Activated T-cell treated with anti-CD3 and anti-CD28 coated beads, Interleukin-2, amount 50 U/mL, for 1 hour (primary cell): ENCODE measurements around the gene TBX3.

Experiments used
- DNase-seq: peaks from one replicate; pipeline ENCODE4 v3.0.0-alpha.2; 2020

TBX3 gene

DNA sequence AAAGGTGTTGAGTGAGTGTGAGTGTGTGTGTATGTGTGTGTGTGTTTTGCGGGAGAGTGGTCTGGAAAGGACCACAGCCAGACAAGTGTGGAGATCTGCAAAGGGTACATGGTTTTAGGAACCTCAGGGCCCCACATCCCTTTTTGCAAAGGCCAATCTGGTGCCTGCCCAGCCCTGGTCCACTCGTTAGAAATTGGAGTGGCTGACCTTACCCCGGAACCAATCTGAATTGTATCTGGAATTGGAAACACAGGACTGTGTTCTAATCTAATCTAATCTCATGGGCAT, 11.3 kb upstream of the TBX3 start:
- DNase-seq, result no peak

DNA sequence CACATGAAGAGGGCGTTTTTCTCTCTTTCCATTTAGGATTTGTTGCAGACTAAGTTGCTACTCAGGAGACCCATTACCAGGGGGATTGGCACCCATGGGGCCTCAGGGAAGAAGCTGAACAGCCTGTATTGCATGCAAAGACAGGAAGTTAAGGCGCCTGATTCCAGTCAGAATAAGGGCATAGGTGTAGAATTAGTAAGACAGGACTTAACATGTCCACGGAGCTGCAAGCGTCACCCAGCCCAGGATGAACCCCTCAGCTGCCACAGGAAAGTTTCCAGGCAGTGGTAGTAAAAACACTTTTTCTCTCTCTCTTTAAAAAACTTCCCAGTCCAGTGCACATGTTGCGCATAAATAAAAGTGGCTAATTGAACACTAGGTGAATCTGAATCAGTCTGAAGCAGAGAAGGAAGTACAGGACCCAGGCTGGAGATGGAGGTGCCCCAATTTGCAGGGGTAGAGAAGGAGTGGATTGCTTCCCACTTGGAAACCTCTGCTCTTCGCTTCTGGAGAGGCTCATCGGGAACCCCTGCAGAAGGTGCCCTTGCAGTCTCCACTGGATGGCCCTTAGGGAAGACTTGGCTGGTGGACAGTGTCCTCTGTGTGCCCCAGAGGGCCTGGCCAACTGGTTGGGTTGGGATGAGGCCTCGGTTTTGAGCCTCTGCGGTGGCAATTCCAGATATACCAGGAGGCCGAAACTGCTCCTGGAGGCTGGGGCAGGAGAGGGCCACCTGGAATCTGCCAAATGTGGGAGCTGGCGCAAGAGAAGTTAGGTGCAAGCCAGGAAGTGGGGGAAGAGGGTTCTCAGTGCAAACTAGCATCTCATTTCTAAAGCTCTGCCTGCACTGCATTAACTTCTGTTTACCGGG, 10.7 kb upstream of the TBX3 start:
- no peak for DNase-seq

DNA sequence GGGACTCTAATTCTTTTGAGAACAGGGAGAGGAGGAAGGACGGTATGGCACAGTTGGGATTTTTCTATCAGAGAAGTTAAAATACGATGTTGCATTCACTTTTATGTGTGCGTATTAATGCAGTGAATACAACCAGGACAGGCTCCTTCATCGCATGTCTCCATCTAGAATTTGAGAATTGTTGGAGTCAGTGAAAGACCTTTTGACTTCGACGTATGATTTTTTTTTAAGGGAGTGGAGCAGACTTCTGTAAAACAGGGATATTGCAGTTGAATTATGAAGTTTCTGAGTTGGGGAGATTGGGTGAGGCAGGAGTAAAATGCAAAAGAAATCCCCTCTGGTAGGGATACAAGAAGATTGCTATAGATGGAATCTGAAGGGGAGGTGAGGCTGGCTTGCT, 9.6 kb upstream of the TBX3 start:
- no peak for DNase-seq

DNA sequence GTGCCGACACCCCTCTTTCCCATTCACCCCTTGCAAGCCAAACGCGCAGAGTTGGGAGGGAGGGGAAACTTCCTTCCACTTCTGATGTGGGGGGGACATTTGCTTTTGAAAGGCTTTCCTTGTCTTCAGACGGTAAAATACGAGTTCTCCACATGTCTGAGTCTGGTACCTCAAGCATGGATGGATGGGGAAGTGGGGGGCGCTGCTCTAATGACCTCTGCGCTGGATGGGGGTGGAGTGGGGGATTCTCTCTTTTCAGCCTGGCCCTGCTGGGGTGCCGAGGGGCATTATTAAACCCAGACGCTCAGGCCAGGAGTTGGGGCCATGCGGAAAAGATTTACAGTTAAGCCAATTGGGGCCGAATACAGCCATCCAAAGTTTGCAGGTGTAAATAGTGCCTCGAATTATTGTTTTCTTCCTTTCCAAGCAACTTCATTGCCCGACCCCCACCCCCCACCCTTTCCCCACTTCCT, 9.1 kb upstream of the TBX3 start:
- no peak for DNase-seq

DNA sequence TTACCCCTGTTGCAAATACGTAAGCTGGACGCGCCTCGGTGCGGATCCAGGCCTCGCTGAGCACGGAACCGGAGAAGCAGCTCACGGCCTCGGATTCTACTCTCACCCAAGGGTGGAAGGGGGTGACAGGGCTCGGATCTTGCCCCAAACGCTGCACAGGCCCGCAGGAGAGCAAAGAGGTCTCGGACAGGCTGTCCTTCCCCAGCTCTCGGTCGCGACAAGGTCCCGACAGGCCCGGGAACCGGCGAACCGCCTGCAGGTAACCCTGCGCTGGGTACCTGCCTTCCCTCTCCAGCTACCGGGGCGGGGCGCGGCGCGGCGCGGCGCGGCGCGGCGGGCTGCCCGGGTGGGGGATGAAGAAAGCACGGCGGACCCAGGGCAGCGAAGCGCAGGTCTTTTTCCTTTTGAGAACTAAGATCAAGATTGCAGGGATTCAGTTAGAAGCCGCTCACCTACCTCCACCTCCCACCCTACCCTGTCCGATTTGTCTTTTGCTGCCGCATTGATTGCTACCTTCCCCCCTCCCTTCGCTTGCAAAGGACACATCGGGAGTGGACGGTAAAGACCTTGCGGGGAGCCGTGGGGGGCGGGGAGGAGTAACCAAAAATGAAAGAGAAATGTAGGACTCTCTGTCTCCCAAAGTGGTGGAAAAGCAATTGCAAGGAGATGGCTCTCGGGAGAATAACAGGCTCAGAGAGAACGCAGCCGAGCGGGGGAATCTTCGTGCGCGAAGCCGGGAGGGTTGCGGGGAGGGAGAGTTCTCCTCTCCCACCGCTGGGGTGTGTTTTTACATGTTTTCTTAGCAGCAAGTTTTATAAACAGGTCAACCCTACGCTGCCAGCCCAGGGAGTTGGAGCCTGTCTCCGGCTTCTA, 8.4 kb upstream of the TBX3 start:
- no peak for DNase-seq

DNA sequence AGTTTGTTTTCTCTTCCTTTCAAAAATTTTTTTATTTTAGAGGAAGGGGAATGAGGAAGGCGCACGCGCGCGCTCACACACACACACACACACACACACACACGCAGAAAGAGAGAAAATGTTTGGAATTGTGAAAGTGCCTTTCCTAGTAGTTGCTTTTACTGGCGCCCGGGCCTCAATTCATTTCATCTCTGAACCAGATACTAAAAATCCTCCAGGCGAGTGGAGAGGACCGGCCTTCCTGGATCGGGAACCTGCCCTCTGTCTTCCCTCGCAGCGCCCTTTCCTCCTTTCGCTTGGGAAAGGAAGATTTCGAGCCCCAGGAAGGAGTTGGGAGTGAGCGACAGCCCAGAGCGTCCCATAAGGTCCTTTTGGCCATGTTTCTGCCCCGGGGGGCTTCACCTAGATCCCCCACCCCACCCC, 7.8 kb upstream of the TBX3 start:
- DNase-seq, result no peak

DNA sequence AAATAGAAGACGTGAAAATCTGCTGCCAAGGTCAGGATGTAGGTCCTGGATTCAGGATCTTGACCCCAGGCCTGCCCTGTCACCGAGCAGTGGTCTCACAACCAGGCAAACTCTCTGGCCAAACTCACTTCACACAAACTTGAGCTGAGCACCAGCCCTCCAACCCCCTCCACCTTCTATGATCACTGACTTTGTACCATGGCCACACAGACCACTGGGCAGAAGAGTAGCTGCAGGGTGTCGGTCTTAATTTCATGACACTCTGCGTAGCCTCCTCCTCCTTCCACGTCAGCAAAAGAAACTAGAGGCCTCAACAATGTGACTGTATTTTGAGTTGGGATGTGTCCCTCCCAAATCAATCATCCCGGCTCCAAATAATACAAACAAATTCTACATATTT, 7.2 kb upstream of the TBX3 start:
- DNase-seq, result no peak

DNA sequence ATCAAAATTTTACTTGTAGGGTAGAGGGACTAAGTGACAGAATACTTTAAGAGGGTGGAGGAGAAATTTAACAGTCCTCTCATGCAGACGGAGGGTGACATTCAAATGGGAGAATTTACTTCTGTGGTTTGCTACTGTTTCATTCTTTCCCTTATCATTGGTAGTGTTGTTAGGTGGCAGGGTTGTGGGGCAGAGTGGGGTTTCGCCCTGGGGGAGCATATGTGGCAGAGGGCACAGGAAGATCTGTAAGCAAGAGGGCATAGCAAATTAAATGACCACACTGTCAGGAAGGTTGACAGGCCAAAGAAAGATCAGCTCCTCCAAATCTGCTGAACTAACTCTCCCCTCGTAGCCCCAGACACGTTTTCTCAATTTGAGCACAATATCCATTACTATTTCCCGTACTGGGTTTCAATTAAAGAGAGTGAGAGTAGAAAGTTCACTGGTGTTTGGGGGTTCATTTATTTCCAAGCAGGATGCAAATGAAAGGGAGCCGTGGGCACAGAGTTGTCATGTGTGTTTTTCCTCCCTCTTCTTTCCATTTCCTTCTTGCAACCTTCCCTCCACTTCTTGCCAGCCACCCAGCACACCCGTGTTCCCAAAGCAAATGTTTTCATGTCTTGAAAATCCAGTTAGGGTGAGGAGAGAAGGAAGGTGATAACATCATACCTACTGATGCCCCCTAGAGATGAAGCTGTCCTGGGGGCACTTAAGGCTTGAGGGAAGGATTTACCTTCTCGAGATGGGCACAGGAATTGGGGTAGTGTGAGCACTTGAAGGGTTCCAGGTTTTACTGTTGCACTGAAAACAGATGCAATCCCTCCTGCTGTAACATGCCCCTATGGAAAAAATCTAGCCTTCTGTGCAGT, 6.5 kb upstream of the TBX3 start:
- no peak for DNase-seq

DNA sequence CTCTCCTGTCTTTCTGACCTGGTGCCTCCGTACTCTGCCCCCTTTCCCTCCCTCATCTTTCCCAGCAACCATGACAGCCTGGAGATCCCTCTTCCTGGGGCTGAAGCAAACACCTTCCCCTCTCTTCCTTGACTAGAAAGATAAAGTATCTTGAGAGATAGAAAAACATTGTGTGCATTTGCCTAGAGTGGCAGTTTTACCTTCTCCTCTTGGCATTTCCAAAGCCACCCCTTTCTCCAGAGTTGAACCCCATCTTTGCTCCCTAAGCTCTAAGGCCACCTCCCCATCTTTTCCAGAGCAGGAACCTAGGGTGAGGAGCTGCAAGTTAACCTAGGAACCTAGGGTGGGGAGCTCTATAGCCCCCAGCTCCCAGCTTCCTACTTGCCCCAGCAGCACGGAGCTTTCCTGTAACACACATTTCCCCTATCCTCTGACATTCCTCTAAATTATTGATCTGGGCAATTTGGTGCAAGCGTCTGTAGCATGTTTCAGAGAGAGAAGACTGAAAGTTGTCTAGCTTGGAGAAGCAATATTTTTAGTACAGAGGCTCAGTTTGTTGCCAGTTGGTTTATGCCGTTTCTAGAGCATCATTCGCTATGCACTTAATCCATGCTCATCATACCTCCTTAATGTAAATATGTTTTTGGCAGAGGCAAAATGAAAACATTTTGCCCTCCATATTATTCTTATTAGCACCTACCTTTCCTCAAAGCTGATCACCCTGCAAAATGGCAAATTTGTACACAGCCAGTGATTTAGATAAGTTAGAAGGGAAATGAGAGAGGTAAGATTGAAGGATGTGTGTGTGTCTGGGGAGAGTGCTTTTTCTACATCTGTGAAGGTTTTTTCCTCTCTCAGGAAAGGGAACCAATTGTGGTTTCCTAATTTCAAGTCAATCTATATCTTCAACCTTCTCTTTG, 5.4 kb upstream of the TBX3 start:
- no peak for DNase-seq

DNA sequence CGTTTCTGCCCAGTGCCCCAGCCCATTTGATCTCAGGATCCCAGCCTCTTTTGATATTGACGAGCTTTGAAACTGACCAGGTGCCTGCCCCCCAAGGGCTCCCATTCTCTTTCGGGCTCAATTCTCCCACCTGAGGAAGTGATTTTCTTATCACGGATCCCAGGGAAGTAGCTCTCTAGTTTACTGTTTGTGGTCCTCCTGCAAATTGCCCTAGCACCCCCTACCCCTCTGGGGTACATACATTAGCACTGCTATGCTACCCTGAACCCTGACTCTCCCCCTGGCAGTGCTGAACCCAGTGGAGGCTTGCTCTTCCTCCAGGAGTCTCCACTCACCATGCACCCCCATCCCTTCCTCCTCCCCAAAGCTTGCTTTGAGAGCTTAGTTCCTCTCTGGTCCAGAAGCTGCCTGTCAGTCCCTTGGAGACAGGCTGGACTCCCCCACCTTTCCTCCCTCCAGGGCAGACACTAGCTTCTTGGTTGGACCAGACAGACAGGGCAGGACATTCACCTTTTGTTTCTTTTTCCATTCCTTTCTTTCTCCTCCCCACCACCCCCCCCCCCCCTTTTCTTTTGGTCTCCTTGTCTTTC, 4.4 kb upstream of the TBX3 start:
- no peak for DNase-seq

DNA sequence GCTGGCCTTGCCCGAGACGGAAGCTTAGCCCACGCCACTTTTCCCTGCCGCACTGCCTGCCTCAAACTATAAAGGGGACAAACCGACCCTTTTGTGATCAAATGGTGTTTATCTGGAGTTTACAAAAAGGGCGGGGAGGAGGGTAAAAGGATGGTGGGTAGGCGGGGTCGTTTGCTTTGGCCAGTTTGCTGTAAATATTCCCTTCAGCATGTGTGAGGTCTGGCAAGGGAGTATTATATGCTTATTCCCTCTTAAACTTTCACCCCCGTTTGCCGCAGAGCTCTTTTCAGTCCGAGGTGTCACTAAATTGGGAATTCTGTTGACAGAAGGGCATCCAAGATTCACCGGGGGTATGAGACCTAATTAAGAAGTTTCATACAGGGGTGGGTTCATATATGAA, 3.8 kb upstream of the TBX3 start:
- DNase-seq, result no peak

DNA sequence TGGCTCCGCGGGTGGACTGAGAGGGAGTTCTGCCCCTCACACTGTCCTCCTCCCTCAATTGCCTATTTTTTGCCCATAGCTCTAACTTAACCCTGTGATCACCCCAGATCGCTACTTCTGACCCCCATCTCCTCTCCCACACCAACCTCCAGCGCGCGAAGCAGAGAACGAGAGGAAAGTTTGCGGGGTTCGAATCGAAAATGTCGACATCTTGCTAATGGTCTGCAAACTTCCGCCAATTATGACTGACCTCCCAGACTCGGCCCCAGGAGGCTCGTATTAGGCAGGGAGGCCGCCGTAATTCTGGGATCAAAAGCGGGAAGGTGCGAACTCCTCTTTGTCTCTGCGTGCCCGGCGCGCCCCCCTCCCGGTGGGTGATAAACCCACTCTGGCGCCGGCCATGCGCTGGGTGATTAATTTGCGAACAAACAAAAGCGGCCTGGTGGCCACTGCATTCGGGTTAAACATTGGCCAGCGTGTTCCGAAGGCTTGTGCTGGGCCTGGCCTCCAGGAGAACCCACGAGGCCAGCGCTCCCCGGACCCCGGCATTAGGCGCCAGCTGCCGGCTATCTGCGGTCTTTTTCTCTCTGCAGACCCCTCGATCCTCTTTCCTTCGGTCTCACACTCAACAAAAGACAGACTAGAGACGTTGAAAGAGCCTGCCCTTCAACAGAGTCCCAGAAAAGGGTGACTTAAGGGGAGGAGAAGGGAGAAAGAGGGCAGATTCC, 3.0 kb upstream of the TBX3 start:
- DNase-seq, result no peak

DNA sequence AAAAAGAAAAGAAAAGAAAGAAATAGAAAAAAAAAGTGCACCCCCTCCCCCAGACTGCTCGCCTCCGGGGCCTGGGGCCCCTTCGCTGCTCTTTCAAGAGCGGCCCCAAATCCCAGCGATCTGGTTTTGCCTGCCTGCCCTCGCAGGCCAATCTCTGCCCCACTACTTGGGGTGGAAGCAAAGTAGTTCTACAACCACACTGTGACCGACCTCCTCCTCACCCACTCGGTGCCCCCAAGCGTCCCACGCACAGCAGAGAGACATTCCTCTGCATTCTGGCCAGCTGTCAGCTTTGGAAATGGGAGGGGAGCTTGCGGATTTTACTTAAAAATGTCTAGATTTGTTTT, 2.4 kb upstream of the TBX3 start:
- no peak for DNase-seq

DNA sequence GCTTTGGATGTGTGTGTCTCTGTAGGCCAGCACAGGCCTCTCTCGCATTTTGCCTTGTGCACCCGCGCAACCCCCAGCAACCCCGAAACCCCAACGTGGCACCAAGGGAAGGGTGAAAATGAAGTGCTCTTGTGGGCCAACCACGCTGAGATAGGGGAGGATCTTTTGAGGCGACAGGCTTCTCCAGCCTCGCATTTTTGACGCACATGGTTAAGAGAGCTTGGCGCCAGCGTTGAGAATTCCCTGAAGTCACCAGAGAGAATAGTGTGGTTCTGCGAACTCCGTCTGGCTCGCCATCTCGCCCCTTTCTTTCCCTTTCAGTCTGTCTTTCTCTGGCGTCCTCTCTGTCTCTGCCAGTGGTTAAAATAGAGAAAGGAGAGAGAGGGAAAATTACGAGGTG, 1.9 kb upstream of the TBX3 start:
- DNase-seq, result no peak

DNA sequence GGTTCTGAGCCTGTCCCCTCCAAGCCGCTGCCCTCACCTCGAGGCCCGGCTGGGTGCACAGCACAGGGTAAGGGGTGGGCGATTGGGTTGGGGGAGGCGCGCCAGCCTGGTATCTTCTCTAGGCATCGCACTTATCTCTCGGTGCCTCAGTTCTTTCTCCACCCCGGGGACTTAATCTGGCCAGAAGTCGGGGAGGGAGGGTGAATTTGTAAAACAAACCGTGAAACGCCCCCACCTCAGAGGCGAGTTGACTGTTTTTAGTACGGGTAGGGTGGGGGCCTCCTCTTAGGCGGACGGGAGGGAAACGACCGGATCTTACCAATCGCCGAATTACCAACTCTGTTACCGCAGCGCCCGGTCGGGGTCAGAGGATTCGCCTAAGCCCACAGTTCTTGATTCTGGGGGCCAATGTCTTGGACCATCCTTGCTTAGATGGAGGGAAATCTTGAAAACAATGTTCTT, 1.4 kb upstream of the TBX3 start:
- DNase-seq, result no peak

DNA sequence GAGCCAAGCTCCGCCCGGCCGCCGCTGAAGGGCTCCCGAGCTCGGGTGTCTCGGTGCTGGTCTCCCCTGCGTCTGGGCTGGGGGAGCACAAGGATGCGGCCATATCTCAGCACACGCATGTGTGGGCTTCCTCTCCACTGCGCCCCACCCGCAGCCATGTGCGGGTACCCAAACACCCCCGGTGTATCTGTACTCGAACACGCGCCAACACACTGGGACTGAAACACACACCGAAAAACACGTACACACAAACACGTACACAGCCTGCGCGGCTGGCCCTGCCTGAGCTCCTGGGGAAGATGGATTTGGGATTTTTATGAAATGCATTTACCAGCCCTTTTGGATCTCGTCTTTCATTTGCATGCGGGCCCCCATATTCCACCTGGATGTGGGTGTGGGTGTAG, 897 bp upstream of the TBX3 start:
- DNase-seq, result no peak

DNA sequence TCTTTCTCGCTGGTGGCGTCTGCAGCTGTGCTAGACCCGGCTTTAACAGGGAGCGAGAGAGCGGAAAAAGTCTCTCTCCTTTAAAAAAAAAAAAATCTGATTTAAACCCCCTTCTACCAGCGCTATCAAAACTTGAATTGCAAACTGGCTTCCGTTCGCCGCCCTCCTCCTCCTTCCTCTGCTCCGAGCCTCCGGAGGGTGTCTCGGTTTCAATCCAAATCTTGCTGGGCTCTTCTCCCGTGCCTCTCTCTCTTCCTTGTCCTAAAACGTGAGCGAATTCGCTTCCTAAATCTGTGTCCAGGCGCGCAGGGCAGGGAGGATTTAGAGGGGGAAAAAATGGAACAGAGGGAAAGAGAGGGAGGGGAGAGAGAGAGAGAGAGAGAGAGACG, 272 bp downstream of the TBX3 start:
- no peak for DNase-seq

DNA sequence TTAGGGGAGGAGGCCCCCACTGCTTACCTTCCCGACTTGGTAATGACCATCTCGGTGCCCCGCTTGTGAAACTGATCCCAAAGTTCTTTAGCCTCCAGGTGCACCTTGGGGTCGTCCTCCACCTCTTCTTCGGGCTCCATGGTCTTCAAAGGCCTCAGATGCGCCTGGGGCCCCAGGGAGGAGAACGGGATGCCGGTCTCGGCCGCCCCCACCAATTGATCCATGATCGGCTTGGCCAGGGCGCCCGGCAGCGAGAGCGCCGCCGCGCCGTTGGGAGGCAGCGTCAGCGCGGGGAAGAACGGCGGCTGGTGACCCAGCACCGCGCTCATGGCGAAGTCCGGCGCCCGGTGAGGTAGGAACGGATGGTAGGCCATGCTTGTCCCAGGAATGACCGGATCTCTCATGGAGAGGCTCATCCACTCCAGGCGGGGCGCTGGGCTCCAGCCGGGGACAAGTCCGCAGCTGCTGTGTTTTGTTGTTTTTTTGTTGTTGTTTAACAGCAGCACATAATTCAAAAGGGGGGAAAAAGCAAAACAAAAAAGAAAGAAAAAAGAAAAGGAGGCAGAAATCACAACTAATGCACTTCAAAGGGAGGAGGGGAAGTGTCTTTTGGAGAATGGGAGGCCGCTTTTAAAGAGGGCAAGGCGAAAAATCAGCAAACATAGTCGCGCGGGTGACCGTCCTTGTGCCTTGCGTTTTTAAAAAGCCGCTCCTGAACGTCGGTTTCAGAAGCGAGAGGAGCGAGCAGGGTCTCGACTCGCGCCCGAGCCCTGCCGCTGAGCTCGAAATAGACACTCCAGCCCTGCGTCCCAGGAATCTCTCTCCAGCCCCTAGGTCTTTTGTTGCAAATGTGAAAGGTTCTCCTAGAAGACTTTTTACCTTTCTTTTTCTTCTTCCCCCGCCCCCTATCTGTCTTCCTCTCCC, 928 bp downstream of the TBX3 start:
- DNase-seq, result no peak

DNA sequence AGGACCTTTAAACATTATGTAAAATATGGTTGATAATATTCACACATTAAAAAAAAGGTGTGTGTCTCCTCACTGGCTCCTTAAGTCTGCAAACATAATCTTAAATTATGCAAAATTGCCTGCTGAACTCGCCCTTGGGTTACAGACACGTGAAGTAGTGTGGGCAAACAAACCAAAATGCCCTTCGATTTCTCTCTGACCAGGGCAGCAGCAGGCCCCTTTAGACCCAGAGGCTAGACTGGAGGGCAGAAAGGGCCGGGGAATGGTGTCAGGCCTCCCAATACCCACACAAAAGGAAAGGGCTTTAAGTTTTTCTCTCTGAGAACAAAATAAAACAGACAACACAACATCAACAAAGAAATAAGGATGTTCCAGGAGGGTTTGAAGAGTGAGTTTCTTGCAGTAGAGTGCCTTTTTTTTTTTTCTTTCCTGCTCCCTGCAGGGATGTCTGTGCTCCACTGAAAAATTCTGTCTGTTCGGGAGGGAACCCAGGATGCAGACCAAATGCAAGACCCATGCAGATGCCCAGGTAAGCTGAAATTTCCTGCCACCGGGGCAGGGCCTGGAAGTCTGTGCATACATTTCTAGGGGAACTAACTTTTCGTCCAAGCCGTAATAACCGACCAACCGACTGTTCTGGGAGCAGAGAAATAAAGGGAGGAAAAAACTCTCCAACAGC, 1.7 kb downstream of the TBX3 start:
- no peak for DNase-seq
